ENCODE data around the gene DMTF1. TPM values are rescaled to one million over a fixed set of nuclear protein-coding genes. Genes with fewer than 3 reads are reported as not detected.

DMTF1 gene
- total RNA-seq, 1 donor from 2014 or later, result 149 TPM

- H3K36me3 Mint-ChIP-seq, result peaks cover 56% of the 10 kb centered on the region
- no peak for DNase-seq (ENCODE audit: low spot score in 2 of 2, unreplicated experiment in 2 of 2)
- TF ChIP-seq CTCF (IDR thresholded peaks at IDR 0.05; ENCODE audit: unreplicated experiment), result no peak
- no peak overlapping the region for H3K4me3 Mint-ChIP-seq
- H3K27me3 Mint-ChIP-seq (ENCODE audit: low read depth), result no peaks in the 10 kb centered on the region
- no peak overlapping the region for H3K27ac Mint-ChIP-seq
- no peaks in the 10 kb centered on the region for H3K4me1 Mint-ChIP-seq
- H3K9me3 Mint-ChIP-seq, result no peaks in the 10 kb centered on the region
Measured at GRCh38 chr7:87171282-87171934, 19.2 kb downstream of the DMTF1 start.

GRCh38 chr7:87173471-87173870 lies 21.2 kb downstream of the DMTF1 start:
- no peak overlapping the region for H3K4me3 Mint-ChIP-seq
- no peak for TF ChIP-seq CTCF (IDR thresholded peaks at IDR 0.05; ENCODE audit: unreplicated experiment)
- peaks cover 48% of the 10 kb centered on the region for H3K36me3 Mint-ChIP-seq
- no peak for DNase-seq (ENCODE audit: low spot score in 2 of 2, unreplicated experiment in 2 of 2)
- H3K27me3 Mint-ChIP-seq (ENCODE audit: low read depth), result no peaks in the 10 kb centered on the region
- no peaks in the 10 kb centered on the region for H3K9me3 Mint-ChIP-seq
- H3K27ac Mint-ChIP-seq, result no peak overlapping the region
- no peaks in the 10 kb centered on the region for H3K4me1 Mint-ChIP-seq

- no peak for TF ChIP-seq CTCF (IDR thresholded peaks at IDR 0.05; ENCODE audit: unreplicated experiment)
- H3K36me3 Mint-ChIP-seq, result peaks cover 43% of the 10 kb centered on the region
- H3K4me3 Mint-ChIP-seq, result no peak overlapping the region
- no peaks in the 10 kb centered on the region for H3K27me3 Mint-ChIP-seq (ENCODE audit: low read depth)
- H3K4me1 Mint-ChIP-seq, result no peaks in the 10 kb centered on the region
- DNase-seq (ENCODE audit: low spot score in 2 of 2, unreplicated experiment in 2 of 2), result no peak
- H3K9me3 Mint-ChIP-seq, result no peaks in the 10 kb centered on the region
- H3K27ac Mint-ChIP-seq, result no peak overlapping the region
Measured at GRCh38 chr7:87178320-87178719, 26.1 kb downstream of the DMTF1 start.

DNA sequence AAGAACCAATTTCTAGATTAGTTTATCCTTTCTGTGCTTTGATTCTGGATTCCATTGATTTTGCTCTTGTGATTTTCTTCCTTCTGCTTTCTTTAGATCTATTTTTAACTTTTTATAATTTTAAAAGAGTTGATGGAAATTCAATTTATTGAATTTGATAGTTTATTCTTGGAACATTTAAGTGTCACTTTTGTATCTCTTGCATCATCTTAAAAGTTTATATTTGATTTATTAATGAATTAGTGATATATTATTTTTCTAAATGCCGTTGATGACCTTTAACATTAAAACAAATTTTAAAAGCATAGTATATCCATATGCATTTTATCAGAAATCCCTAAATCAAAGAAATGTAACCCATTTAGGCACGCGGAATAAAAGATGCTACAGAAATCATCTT lies 26.9 kb downstream of the DMTF1 start:
- H3K27ac Mint-ChIP-seq, result no peak overlapping the region
- no peak overlapping the region for H3K4me3 Mint-ChIP-seq
- no peaks in the 10 kb centered on the region for H3K9me3 Mint-ChIP-seq
- H3K36me3 Mint-ChIP-seq, result peaks cover 45% of the 10 kb centered on the region
- TF ChIP-seq CTCF (IDR thresholded peaks at IDR 0.05; ENCODE audit: unreplicated experiment), result no peak
- H3K27me3 Mint-ChIP-seq (ENCODE audit: low read depth), result no peaks in the 10 kb centered on the region
- DNase-seq (ENCODE audit: low spot score in 2 of 2, unreplicated experiment in 2 of 2), result no peak
- H3K4me1 Mint-ChIP-seq, result no peaks in the 10 kb centered on the region

DNA sequence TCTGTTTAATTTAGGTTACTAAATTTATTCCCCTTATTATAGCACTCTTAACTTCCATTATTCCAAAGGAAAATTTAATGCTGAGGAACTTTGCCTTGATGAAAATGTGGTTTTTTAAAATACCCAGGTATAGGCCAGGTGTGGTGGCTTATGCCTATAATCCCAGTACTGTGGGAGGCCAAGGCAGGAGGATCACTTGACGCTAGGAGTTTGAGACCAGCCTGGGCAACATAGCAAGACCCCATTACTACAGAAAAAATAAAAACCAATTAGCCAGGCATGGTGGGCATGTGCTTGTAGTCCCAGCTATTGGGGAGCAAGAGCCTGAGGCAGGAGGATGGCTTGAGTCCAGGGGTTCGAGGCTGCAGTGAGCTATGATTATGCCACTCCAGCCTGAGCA lies 34.9 kb downstream of the DMTF1 start:
- no peak for TF ChIP-seq CTCF (IDR thresholded peaks at IDR 0.05; ENCODE audit: unreplicated experiment)
- no peak for DNase-seq (ENCODE audit: low spot score in 2 of 2, unreplicated experiment in 2 of 2)
- Mint-ChIP-seq H3K9me3 (no peaks in the 10 kb centered on the region), H3K27me3 (ENCODE audit: low read depth) (no peaks in the 10 kb centered on the region), H3K4me3 (no peak overlapping the region), H3K36me3 (peaks cover 58% of the 10 kb centered on the region), H3K27ac (no peak overlapping the region), H3K4me1 (no peaks in the 10 kb centered on the region)

GRCh38 chr7:87188930-87189329 lies 36.7 kb downstream of the DMTF1 start:
- peaks cover 55% of the 10 kb centered on the region for H3K36me3 Mint-ChIP-seq
- H3K27me3 Mint-ChIP-seq (ENCODE audit: low read depth), result no peaks in the 10 kb centered on the region
- TF ChIP-seq CTCF (IDR thresholded peaks at IDR 0.05; ENCODE audit: unreplicated experiment), result no peak
- no peaks in the 10 kb centered on the region for H3K4me1 Mint-ChIP-seq
- no peak overlapping the region for H3K4me3 Mint-ChIP-seq
- DNase-seq (ENCODE audit: low spot score in 2 of 2, unreplicated experiment in 2 of 2), result no peak
- H3K9me3 Mint-ChIP-seq, result no peaks in the 10 kb centered on the region
- no peak overlapping the region for H3K27ac Mint-ChIP-seq
